Measurements from ENCODE around the gene ACSS3.
A peak's percentile ranks its signal among the peaks of the same experiment; 100 is the strongest.
"Not testable (repeated sequence)": the region's sequence is repeated elsewhere in the genome, so short reads cannot be mapped to it uniquely, and the experiment has no call there.

The ACSS3 gene, protein sequence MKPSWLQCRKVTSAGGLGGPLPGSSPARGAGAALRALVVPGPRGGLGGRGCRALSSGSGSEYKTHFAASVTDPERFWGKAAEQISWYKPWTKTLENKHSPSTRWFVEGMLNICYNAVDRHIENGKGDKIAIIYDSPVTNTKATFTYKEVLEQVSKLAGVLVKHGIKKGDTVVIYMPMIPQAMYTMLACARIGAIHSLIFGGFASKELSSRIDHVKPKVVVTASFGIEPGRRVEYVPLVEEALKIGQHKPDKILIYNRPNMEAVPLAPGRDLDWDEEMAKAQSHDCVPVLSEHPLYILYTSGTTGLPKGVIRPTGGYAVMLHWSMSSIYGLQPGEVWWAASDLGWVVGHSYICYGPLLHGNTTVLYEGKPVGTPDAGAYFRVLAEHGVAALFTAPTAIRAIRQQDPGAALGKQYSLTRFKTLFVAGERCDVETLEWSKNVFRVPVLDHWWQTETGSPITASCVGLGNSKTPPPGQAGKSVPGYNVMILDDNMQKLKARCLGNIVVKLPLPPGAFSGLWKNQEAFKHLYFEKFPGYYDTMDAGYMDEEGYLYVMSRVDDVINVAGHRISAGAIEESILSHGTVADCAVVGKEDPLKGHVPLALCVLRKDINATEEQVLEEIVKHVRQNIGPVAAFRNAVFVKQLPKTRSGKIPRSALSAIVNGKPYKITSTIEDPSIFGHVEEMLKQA
- long read RNA-seq, donor 1, result 0 reads
- long read RNA-seq, donor 2, partial matches to known transcripts, result 0 of 1 reads
- long read RNA-seq, donor 2, other reads (novel, unspliced or antisense), result 0 of 1 reads
- long read RNA-seq, donor 3, full-length matches to known transcripts, result 4 of 4 reads
- long read RNA-seq, donor 3, partial matches to known transcripts, result 0 of 4 reads
- long read RNA-seq, donor 3, other reads (novel, unspliced or antisense), result 0 of 4 reads
- long read RNA-seq, donor 4, full-length matches to known transcripts, result 3 of 3 reads
- long read RNA-seq, donor 4, partial matches to known transcripts, result 0 of 3 reads
- long read RNA-seq, donor 4, other reads (novel, unspliced or antisense), result 0 of 3 reads
- long read RNA-seq, donor 5, full-length matches to known transcripts, result 8 of 8 reads
- long read RNA-seq, donor 5, partial matches to known transcripts, result 0 of 8 reads
- long read RNA-seq, donor 5, other reads (novel, unspliced or antisense), result 0 of 8 reads
- long read RNA-seq, donor 6, full-length matches to known transcripts, result 5 of 5 reads
- long read RNA-seq, donor 6, partial matches to known transcripts, result 0 of 5 reads
- long read RNA-seq, donor 6, other reads (novel, unspliced or antisense), result 0 of 5 reads
- long read RNA-seq, donor 7, full-length matches to known transcripts, result 2 of 2 reads
- long read RNA-seq, donor 7, partial matches to known transcripts, result 0 of 2 reads
- long read RNA-seq, donor 7, other reads (novel, unspliced or antisense), result 0 of 2 reads
- long read RNA-seq, donor 8, full-length matches to known transcripts, result 10 of 22 reads
- long read RNA-seq, donor 8, partial matches to known transcripts, result 12 of 22 reads
- long read RNA-seq, donor 8, other reads (novel, unspliced or antisense), result 0 of 22 reads

DNA sequence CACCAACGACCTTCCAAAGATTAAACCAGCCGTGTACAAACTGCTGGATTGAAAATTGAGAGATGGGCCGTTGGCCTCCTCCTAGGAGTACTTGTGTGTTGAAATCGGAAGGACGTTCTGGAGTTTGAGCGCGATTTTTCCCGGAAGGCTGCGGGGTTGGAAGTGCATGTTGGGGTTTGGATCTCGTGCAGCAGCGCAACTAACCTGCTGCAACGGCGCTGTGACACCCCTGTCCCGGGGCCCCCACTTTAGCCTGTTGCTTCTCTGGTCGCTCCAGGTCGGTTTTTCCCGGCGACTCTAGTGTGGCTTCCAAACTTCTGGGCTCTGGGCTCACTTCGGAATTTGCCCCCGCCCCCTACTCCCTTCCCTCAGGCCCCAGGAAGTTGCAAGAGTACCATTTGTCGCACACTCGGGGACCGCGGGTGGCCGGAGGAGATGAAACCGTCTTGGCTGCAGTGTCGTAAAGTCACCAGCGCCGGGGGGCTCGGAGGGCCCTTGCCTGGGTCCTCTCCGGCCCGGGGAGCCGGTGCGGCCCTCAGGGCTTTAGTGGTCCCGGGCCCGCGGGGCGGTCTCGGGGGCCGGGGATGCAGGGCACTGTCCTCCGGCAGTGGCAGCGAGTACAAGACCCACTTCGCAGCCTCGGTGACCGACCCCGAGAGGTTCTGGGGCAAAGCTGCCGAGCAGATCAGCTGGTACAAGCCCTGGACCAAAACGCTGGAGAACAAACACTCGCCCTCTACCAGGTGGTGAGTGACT is at the start of gene ACSS3:
Gene ACSS3, plus strand, starts transcription at position 394 of the 756 bp plus-strand sequence. Its CDS starts 42 bp downstream, at position 436.
- peak; percentile 82 for DNase-seq

DNA sequence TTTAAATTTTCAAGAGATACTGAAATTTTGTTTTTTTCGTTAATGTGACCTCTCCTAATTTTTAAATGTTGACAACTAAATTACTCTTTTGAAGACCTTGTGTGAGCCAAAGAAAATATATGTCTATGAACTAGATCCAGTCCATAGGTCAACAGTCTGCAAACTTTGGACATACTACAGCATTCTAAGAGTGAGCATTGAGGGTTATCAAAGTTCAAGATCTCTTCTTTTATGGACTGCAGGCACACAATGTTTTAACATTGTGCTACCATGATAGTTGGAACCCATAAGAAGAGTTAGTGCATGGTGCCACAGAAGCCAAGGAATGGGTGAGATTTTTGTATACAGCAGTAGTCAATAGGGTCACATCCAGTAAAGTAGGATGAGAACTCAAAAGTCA is 43.0 kb upstream of the ACSS3 start:
- no peak for DNase-seq

DNA sequence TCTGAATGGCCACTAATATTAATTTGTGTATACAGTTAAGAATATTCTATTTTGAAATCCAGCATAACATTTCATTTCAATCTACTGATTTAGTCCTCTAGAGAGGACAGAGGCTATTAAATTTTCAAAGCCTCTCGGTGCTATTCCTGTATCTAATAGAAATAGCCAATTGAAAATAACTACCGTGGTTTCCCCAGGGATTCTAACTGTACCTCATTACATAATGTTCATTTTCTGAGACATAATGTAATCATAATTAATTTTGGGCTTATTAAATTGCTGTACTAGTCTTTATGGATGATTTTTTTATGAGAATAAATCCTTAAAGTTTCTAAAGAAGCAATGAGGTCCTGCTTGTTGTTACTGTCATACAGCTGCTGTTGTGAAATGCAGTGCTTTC is 38.6 kb upstream of the ACSS3 start:
- no peak for DNase-seq

DNA sequence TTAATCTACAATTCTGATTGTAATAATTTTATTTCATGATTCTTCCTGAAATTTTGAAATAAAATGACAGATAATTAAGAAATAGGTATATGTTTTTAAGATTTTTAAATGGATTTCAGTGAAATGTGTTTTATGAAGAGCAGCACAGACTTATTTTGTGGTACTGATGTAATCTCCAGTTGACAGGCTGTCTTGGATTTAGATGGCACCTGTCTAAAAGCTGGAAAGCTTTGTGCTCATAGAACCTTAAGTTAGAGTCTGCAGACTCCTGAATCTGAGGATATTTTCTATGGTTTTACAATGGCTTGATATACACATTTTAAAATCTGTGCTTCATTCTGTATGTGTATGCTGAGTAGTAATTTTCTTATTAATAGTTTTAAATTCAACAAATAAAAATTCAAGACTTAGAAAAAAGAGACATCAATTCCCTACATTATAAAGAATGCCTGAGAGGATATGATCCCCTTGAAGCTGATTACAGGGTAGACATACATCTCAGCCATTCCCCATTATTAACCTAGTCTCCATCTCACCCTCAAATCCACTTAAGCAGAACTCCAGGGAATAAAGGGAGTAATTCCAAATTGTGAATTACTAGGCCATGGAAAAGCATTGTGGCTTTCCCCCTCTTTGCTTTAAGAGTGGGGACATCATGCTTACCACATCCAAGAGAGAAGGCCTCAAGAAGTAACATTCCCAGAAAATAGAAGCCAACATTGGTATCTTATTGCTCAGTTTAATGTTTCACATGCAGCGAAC is 33.7 kb upstream of the ACSS3 start:
- DNase-seq, result no peak

DNA sequence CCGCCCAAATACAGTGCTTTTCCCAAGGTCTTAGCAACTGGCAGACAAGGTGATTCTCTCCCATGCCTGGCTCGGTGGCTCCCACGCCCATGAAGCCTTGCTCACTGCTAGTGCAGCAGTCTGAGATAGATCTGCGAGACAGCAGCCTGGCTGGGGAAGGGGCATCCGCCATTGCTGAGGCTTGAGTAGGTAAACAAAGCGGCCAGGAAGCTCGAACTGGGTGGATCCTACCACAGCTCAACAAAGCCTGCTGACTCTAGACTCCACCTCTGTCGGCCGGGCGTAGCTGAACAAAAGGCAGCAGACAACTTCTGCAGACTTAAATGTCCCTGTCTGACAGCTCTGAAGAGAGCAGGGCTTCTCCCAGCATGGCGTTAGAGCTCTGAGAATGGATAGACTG is 12.9 kb upstream of the ACSS3 start:
- DNase-seq, result not testable (repeated sequence)

DNA sequence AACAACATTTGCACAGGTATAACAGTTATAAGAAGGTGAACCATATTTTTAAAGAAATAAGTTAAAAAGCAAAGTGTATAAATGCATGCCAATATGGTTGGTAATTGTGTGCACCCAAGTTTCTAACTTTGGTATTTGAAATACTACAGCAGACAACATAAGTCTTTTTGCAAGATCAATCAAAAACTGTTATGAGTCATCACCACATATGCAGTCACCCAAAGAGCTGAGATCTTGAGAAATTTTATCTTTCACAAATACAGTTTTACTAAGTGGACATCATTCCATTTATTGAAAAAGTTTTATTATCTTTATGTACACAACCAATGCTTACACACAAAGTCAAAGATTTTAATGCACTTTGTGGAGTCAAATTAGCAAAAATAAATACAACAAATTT is 7.0 kb upstream of the ACSS3 start:
- no peak for DNase-seq

DNA sequence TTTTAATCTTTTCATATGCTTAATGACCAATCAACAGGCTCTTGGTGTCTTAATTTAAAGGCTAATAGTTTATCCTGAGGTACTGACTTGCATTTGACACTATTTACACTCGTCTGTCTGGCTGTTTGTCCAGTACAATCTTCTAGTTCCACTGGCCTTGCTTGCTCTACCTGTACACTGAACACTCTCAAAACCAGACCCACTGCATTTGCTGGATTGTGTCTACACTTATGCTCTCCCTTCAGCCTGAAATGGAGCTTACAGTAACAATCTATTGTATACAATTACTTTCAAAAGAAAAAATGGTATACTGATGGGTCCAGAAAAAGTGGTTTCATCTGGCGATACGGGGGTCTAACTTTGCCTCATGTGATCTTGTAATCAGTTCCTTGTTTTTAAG is 2.3 kb upstream of the ACSS3 start:
- DNase-seq, result no peak

DNA sequence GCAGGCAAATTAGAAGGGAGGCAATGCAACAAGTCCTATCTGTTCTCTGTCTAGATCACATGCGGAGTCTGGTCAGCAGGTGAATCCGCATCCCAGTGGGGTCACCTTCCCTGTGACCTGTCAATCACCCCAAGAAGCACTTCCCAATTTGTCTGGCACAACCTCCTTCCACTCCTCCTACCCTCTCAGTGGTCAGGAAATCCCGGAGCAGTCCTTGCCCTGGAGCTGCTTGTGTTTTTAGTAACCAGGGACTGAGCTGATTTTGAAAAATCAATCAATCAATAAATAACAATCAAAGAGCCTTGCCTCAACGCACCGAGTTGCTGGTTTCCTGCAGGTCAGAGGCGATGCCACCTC is 572 bp upstream of the ACSS3 start:
- no peak for DNase-seq

DNA sequence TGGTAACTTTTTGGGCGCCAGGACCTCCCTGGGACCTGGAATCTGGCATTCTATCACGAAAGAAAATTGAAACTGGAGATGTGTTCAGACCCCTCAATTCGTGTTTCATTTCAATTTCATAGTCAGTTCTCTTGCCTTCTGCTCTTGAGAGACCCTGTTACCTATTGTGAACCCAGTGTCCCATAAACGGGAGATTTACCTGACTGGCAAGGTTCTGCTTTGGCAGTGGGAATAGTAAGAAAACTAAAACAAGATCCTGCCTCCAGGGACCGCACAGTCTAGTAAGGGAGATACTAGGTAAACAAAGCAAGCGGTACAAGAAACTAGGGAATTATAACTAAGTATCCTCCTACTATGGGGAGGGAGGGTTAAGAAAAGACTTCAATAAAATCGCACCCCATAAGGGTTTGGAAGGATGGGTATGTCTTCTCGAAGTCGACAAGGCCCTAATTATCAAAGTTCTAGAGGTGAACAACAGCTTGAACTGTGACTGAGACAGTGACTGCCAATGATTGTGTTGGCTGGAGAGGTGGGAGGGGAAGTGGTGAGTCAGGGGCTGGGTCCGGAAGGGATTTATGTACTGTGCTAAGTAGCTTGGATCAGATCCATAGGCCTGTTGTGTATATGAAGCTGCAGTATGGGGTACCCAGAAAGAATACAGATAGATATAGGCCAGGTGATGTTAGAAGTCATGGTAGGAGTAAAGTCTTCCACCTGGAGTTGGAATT is 754 bp downstream of the ACSS3 start:
- DNase-seq, result peak; percentile 33

DNA sequence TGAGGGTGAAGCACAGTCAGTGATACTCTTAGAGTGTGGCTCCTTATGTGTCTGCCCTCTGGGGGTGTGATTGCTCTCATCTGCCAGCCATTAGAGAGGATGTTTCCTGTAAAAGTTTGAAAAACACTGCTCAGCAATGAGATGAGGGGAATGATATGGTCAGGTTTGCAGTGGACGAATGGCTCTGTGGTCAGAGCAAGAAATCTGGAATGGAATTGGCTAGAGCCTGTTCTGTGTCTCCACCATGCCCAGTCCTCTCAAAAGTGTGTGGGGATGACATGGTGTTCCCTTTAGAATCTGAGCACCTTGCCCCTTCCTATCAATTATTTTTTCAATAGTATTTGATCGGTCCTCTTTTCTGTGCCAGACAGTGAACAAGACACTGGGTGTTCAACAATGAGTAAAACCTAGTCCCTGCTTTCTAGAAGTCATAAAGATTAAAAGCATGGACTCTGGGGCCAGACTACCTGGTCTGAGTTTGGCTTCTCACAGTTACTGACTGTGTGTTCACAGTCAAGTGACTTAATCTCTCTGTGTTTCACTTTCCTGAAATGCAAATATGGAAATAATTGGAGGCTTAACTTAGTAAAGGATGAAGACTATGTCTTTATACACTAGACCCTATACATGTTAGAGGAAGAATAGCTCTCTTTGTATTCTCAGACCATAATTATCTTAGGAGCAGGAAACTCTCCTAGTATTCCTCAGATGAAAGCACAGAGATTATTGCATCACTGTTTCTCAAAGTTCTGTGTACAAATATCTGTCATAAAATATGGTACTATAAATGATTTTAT is 1.6 kb downstream of the ACSS3 start:
- DNase-seq, result no peak

DNA sequence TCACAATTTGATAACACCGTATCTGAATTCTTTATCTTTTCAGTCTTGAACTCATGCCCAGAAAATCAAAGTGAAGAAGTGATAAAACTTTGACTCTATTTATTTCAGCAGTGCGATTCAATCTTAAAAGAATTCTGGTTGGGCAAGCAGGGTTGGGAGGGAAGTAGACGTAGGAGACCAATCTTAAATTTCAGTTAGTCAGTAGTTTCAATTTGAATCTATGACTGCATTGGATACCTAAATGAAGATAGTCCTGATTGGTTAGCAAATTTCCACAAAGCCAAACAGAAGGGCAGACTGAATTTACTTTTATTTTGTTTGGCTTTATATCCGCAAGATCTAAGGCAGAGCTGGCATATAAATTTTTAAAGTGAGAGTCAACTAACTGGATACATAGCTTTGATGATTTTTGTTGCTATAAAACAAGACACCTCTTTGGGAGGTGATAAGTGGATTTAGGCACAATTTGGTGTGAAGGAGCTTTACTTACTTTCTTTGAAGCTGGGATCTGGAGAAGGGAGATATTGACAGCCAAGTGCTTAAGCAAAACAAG is 2.6 kb downstream of the ACSS3 start:
- no peak for DNase-seq

DNA sequence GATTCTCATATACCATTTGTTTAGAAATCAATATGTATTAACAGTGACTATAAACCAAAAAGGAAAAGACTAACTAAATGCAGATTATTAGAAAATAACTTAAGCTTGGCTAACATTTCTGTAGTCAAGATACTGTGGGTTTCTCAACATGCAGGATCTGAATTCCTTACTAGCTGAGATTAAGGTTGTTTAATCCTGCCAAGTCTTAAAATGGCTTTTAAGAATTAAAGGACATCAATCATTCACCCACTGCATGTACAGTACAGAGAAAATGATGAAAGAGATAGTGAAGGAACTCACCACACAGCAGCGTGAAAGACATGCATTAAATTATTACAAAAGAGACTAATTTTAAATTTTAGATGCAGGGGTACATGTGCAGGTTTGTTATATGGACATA is 3.8 kb downstream of the ACSS3 start:
- no peak for DNase-seq

DNA sequence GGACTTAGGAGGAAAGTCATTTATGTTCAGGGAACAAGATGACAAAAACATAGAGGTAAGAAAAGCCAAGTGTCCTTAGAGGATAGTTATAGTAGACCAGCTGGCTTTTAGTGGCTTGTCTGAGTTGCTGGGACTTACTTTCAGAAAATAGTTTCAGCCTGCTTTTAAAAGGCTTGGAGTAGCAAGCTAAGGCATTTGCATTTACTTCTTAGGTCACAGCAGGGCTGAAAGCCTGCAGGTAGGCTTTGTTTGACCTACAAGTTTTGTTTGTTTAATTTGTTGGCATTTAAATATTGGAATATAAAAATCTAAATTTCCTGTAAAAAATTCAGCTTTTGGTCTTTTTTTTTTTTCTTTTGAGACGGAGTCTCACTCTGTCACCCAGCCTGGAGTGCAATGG is 5.1 kb downstream of the ACSS3 start:
- no peak for DNase-seq

DNA sequence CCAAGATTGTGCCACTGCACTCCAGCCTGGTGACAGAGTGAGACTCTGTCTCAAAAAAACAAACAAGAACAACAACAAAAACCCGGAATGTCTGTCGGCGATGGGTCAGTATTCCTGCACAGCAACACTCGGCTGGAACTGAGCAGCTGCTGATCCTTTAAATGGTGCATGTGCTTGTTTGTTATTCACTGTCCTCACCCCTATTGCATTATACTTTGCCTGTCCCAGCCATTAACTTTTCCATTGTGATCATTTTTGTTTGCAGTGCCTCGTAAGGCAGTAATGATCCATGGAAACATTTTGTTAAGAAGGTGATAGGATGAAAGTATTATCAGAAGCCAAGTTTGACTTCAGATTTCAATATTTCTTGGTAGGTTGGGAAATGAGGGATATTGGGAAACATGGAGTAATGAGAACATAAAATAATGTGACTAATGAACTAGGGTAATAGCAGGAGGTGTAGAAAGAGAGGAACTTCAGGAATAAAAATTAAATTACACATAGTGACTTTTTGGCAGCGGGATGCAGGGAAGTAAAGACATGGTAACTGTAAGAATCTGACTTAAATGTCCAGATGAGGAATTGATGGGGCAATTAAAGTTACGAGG is 6.1 kb downstream of the ACSS3 start:
- DNase-seq, result no peak

DNA sequence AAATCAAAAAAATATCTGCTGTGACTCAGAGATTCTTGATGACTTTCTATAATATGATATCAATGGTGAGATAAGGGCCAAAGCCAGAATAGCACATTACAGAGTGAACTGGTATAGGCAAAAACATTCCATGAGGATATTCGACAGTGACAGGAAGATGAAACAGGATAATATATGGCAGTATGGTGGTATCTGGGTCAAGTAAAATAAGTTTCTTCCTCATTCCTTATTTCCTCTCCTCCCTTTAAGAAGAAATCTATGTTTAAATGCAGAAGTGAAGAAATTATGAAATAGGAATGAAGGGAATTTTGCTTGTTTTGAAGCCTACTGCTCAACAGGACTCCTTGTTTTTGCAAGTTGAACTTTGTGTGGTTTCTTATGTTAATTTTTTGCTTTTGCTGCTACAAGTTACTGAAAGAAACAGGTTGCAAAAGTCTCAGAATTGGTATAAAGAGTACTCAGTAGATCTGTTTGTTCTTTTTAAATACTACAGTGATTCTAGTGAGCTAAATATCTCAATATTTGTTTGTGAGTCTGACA is 7.0 kb downstream of the ACSS3 start:
- DNase-seq, result no peak

DNA sequence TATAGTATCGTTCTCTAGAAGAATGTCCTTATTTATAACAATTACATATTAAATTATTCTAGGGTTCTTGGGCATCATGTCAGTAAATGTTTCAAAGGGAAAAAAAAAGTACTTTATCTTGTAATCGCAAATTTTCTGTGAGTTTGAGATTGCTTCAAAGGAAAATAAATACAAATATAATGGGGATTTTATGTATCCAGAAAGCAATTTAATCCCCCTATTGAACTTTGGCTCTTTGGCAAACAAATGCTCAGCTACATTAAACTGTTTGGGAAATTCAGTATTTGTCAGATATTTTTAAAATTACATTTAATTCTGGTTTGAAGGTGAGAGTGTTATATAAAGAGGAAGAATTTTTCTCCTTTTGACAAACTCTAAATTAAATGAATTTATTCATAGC is 8.0 kb downstream of the ACSS3 start:
- no peak for DNase-seq

DNA sequence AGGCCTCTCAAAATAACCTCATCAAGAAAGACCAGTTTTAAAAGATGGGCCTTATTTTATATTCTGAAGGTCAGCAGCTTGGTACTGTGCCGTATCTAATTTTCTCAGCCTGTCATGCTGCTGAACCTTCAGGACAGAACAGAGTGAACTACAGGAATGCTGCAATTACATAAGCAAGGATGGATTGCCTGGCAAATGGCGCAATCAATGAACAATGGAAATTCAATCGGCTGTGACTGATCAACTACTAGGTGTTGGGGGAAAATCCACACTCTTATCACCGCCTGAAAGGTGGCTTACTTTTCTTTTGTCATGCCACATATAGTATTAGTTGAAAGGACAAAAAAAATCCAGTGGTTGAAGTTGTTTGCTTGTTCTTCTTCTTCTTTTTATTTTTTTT is 8.5 kb downstream of the ACSS3 start:
- DNase-seq, result no peak

DNA sequence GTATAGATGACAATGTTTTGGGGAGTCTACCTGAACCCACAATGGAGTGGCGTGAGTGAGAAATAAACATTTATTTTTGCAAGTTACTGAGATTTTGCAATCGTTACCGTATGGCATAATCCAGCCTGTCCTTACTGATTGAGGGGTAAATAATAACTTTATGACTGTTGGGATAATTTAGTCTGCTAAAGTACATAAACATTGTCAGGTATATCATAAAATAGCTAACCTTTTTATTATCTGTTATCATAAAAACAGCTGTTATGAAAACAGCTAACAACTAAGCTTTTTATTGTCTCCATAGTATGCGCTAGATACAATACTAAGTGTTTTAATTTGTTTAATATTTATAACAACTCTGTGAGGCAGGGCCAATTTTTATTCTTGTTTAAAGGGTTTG is 10.3 kb downstream of the ACSS3 start:
- DNase-seq, result no peak
